BE2C (cell line): ENCODE measurements around the gene MMP24OS.
A peak's percentile ranks its signal among the peaks of the same experiment; 100 is the strongest.

Source experiments
- DNase-seq: peaks from one replicate; pipeline ENCODE4 v3.0.0-alpha.2; 2020
- H3K27me3 ChIP-seq: fragments of 250-450 bp; sonication (Bioruptor Pico); 2 replicates; pipeline ENCODE4 v1.5.1; 2020; ENCODE audit warnings: mild to moderate bottlenecking
- H3K36me3 ChIP-seq: fragments of 250-450 bp; sonication (Bioruptor Pico); 2 replicates; pipeline ENCODE4 v1.5.1; 2020; ENCODE audit warnings: mild to moderate bottlenecking
- H3K4me1 ChIP-seq: fragments of 250-450 bp; sonication (Bioruptor Pico); 2 replicates; pipeline ENCODE4 v1.5.1; 2020
- H3K4me3 ChIP-seq: 2 replicates; pipeline ENCODE4 v1.5.1; 2011; ENCODE audit warnings: low read depth, low read length
- H3K9me3 ChIP-seq: fragments of 250-450 bp; sonication (Bioruptor Pico); 2 replicates; pipeline ENCODE4 v1.5.1; 2020
- CTCF ChIP-seq: IDR thresholded peaks from 2 replicates; pipeline ENCODE4 v1.5.1; 2012; ENCODE audit warnings: mild to moderate bottlenecking, low read depth, low read length

MMP24OS gene

GRCh38 chr20:35307666-35308653 is 30.0 kb upstream of the MMP24OS start:
- 0 out of 2 replicates have a peak, but pooled peaks cover 4% of the 10 kb centered on the region for H3K36me3 ChIP-seq
- no peak overlapping the region for H3K4me3 ChIP-seq
- H3K9me3 ChIP-seq, result no peaks in the 10 kb centered on the region
- no peak for DNase-seq
- no peaks in the 10 kb centered on the region for H3K27me3 ChIP-seq
- no peaks in the 10 kb centered on the region for H3K4me1 ChIP-seq
- TF ChIP-seq CTCF, result no peak

DNA sequence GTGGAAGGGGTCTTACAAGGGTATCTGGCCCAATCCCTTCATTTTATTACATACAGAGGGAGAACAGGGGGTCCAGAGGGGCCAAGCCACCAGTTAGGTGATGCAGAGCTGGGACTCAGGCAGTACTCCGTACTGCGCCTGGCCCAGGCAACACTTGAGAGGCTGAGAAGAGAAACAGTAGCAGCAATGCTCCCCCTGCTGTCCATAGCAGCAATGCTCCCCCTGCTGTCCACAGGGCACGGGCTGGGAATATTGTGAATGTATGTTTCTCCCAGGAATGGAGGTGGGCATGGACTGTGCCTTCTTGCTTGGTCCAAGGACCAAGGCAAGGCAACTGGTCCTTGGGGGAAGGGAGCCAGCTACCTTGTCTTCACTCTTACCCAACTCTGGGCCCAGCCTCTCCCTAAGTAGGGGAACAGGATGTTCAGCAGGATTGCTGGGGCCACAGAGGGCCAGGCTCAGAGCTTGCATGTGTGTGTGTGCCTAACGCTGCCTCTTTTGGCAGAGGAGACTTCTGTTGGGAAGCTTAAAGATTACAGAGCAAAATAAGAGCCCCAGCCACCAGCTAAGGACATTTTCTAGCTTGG is 29.1 kb upstream of the MMP24OS start:
- TF ChIP-seq CTCF, result peak; percentile 96
- DNase-seq, result peak; percentile 77
- no peak overlapping the region for H3K4me3 ChIP-seq
- no peaks in the 10 kb centered on the region for H3K4me1 ChIP-seq
- H3K9me3 ChIP-seq, result no peaks in the 10 kb centered on the region
- no peaks in the 10 kb centered on the region for H3K27me3 ChIP-seq
- 0 out of 2 replicates have a peak, but pooled peaks cover 4% of the 10 kb centered on the region for H3K36me3 ChIP-seq

- H3K27me3 ChIP-seq, result no peaks in the 10 kb centered on the region
- H3K4me3 ChIP-seq, result no peak overlapping the region
- 0 out of 2 replicates have a peak, but pooled peaks cover 4% of the 10 kb centered on the region for H3K36me3 ChIP-seq
- no peak for DNase-seq
- no peaks in the 10 kb centered on the region for H3K9me3 ChIP-seq
- H3K4me1 ChIP-seq, result no peaks in the 10 kb centered on the region
- TF ChIP-seq CTCF, result no peak
Measured at GRCh38 chr20:35305682-35306556, 28.0 kb upstream of the MMP24OS start.

DNA sequence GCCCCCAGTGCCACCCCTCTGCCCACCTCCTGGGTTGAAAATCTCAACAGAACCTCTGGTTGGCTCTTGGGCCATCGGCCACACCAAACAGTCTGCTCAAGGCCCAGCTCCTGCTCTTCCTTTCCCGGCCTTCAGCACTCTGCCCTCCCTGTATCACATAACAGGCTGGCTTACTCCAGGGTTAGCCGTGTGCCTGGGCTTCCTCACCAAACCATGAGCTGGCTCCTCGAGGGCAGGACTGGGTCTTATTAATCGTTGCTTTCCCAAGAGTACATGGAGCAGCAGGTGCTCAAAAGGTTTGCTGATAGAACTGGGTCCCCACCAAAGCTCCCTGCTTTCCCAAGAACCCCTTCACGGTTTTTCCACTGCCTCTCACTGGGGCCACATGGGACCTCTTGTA is 27.0 kb upstream of the MMP24OS start:
- DNase-seq, result no peak
- H3K27me3 ChIP-seq, result no peaks in the 10 kb centered on the region
- no peaks in the 10 kb centered on the region for H3K9me3 ChIP-seq
- no peak for TF ChIP-seq CTCF
- H3K36me3 ChIP-seq, result 0 out of 2 replicates have a peak, but pooled peaks cover 4% of the 10 kb centered on the region
- H3K4me1 ChIP-seq, result no peaks in the 10 kb centered on the region
- no peak overlapping the region for H3K4me3 ChIP-seq

DNA sequence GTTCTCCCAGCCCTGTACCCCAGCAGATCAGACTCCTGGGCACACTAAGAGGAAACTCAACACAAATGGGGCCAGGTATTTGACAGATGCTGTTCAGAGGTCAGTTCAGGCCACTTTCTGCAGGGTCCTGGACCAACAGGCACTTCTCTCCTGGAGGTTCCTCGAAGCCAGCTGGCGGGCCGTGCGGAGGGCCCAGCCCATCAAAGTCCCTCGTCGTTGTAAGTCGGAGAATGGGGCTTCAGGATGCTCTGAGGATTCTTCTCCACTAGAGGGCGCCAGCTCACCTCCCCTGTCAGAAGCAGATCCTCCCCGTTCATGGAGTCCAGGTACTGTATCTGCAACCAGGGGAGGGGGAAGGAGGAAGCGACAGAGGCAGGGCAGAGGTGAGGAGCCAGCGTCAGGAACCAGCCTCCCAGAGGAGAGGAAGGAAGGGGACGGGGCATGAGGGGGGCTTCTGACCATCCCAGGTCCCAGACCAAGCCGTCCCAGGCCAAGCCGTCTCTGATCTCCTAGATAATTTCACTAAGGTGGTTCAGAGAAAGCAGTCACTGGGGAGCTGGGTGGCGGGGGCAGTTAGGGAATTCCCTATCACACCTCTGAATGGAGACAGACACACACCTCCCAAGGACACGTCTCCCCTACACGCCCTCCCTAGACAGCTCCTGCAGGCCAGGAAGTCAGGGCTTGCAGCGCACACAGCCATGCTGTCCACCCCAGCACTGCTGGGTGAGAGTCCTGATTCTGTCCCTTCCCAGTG is 26.0 kb upstream of the MMP24OS start:
- Histone ChIP-seq H3K4me1 (no peaks in the 10 kb centered on the region), H3K9me3 (no peaks in the 10 kb centered on the region), H3K36me3 (0 out of 2 replicates have a peak, but pooled peaks cover 4% of the 10 kb centered on the region), H3K4me3 (no peak overlapping the region), H3K27me3 (no peaks in the 10 kb centered on the region)
- DNase-seq, result peak; percentile 84
- peak; percentile 98 for TF ChIP-seq CTCF
